ENCODE data around the gene ADCY1. TPM values are rescaled to one million over a fixed set of nuclear protein-coding genes. Genes with fewer than 3 reads are reported as not detected.

The ADCY1 gene
- total RNA-seq, 2 donors from 2014 or later, result 1.1 TPM

DNA sequence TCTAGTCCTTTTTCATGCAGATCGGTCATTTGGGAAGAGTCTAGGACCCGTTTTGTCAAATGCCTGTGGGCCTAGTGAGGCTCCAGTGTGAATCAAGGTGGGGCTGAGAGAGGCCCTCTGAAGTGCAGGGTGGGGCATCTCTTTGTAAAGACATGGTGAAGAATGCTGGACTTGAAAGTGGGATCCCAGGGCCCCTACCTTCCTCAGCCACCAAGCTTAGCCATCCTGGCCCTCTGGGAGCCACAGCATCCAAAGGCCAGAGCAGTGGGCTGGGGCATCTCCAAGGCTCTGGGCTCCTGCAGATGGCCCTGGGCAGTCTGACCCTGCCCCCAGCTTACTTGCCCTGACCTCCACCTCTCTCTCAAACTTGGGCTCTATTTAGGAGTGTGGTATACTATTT, 78.5 kb downstream of the ADCY1 start:
- Histone ChIP-seq H3K9me3 (no peaks in the 10 kb centered on the region), H3K9ac (ENCODE audit: low read depth in 2 of 2, low read length in 2 of 2) (no peak overlapping the region), H3K4me1 (no peaks in the 10 kb centered on the region), H3K27ac (no peak overlapping the region), H3K36me3 (no peaks in the 10 kb centered on the region), H3K27me3 (no peaks in the 10 kb centered on the region), H3K4me3 (no peak overlapping the region)
- intact Hi-C loops (cut with DNase I), result no loop called here
- TF ChIP-seq, protein P1, sequence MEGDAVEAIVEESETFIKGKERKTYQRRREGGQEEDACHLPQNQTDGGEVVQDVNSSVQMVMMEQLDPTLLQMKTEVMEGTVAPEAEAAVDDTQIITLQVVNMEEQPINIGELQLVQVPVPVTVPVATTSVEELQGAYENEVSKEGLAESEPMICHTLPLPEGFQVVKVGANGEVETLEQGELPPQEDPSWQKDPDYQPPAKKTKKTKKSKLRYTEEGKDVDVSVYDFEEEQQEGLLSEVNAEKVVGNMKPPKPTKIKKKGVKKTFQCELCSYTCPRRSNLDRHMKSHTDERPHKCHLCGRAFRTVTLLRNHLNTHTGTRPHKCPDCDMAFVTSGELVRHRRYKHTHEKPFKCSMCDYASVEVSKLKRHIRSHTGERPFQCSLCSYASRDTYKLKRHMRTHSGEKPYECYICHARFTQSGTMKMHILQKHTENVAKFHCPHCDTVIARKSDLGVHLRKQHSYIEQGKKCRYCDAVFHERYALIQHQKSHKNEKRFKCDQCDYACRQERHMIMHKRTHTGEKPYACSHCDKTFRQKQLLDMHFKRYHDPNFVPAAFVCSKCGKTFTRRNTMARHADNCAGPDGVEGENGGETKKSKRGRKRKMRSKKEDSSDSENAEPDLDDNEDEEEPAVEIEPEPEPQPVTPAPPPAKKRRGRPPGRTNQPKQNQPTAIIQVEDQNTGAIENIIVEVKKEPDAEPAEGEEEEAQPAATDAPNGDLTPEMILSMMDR (IDR thresholded peaks at IDR 0.05), result no peak
- no peak for DNase-seq

DNA sequence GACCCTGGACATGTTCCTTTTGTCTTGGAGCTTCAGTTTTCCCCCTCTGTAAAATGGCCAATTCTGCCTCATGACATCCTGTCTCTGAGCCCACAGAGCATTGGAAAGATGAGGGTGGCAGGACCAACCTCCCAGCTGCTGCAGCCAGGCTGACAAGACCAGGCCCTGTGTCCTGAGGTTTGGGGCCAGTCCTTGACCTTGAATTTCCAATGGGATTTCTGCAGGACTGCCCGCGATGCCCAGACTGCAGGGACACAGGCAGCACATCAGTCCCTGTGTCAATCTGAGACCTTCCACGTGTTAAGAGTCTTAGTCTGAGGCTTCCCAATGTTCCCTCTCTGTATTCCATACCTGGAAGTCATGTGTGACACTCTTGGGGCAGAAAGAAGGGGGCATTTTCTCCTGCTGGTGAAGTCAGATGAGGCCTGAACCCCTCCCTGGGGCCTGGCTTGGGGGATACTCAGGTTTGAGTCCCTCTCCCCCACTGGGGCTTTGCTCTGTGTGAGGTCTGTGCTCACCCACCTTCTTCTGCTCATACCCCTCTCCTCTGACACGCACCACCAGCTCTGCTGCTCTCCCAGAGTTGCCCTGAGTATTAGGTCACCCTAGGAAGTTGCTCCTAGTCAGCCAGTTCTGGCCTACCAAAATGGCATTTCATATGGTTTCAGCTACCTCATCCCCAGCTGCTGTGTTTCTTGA, 79.2 kb downstream of the ADCY1 start:
- no peaks in the 10 kb centered on the region for H3K36me3 ChIP-seq
- no peaks in the 10 kb centered on the region for H3K9me3 ChIP-seq
- no peaks in the 10 kb centered on the region for H3K27me3 ChIP-seq
- TF ChIP-seq, protein P1 (IDR thresholded peaks at IDR 0.05), result no peak
- intact Hi-C loops (cut with DNase I), result no loop called here
- H3K4me3 ChIP-seq, result no peak overlapping the region
- H3K9ac ChIP-seq (ENCODE audit: low read depth in 2 of 2, low read length in 2 of 2), result no peak overlapping the region
- no peaks in the 10 kb centered on the region for H3K4me1 ChIP-seq
- no peak for DNase-seq
- no peak overlapping the region for H3K27ac ChIP-seq

DNA sequence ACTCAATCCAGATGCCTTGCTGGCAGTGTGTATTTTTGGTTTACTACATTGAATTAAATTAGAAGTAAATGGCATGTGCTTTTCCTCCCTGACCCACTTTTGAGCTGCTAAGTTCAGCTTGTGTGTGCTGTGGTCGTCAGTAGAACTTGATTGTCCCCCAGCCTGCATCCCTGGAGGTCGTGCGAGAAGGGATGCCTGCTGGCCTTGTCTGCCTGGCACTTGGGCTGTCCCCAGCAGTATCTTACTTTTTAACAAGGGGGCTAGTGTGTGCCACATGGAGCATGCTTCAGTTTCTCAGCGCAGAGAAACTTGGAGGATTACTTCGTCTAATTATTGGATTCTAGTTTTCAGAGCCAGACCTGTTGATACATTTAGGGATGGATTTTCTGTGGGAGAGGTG, 80.2 kb downstream of the ADCY1 start:
- intact Hi-C loops (cut with DNase I), result no loop called here
- H3K9me3 ChIP-seq, result no peaks in the 10 kb centered on the region
- no peaks in the 10 kb centered on the region for H3K27me3 ChIP-seq
- no peak overlapping the region for H3K4me3 ChIP-seq
- TF ChIP-seq, protein P1 (IDR thresholded peaks at IDR 0.05), result no peak
- DNase-seq, result no peak
- no peaks in the 10 kb centered on the region for H3K36me3 ChIP-seq
- H3K27ac ChIP-seq, result no peak overlapping the region
- no peak overlapping the region for H3K9ac ChIP-seq (ENCODE audit: low read depth in 2 of 2, low read length in 2 of 2)
- H3K4me1 ChIP-seq, result no peaks in the 10 kb centered on the region

DNA sequence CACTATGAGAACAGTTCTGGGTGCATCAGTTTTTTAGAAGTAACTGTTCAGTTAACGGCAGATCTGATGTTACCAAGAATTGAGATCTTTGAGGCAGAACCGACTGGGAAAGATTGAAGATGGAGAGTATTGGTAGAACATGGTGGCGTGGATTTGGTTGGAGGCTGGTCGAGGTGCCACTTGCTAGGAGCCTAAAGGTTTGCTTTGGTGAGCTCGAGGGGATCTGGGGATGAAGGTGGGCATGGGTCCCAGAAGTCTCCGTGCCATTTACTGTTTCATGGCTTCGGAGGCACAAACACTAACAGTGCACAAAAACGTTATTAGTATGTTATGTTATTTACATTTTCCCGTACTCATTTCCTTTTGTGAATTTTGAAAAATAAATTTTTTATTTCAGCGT, 81.4 kb downstream of the ADCY1 start:
- intact Hi-C loops (cut with DNase I), result no loop called here
- TF ChIP-seq, protein P1 (IDR thresholded peaks at IDR 0.05), result no peak
- DNase-seq, result no peak

DNA sequence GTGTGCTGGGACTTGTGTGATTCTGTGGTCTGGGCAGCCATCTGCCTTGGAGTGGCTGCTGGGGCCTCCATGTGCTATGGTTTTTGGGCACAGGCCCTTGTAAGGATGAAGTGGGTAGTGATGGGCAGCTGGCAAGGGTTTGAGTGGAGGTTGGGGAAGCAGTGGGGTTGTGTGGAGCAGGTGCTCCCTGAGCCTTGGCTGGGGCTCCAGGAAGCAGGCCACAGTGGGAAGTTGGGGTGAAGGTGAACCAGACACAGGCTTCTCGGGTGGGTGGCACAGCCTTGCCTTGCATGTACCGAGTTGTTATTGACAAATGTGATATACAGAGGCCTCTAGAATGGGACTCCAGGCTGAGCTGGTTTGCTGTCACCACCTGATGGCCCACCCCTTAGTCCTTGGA, 82.3 kb downstream of the ADCY1 start:
- no peak overlapping the region for H3K27ac ChIP-seq
- no peak overlapping the region for H3K4me3 ChIP-seq
- no peaks in the 10 kb centered on the region for H3K36me3 ChIP-seq
- intact Hi-C loops (cut with DNase I), result no loop called here
- no peaks in the 10 kb centered on the region for H3K27me3 ChIP-seq
- TF ChIP-seq, protein P1 (IDR thresholded peaks at IDR 0.05), result no peak
- DNase-seq, result no peak
- H3K9me3 ChIP-seq, result no peaks in the 10 kb centered on the region
- no peak overlapping the region for H3K9ac ChIP-seq (ENCODE audit: low read depth in 2 of 2, low read length in 2 of 2)
- no peaks in the 10 kb centered on the region for H3K4me1 ChIP-seq

More for the DNA sequence above, 81.4 kb downstream of the ADCY1 start:
- no peak overlapping the region for H3K4me3 ChIP-seq
- H3K27ac ChIP-seq, result no peak overlapping the region
- H3K27me3 ChIP-seq, result no peaks in the 10 kb centered on the region
- H3K9ac ChIP-seq (ENCODE audit: low read depth in 2 of 2, low read length in 2 of 2), result no peak overlapping the region
- no peaks in the 10 kb centered on the region for H3K36me3 ChIP-seq
- H3K9me3 ChIP-seq, result no peaks in the 10 kb centered on the region
- H3K4me1 ChIP-seq, result no peaks in the 10 kb centered on the region
